Heart left ventricle (tissue), 16 donors: ENCODE data around the gene AFDN. TPM values are rescaled to one million over a fixed set of nuclear protein-coding genes. Genes with fewer than 3 reads are reported as not detected.
"Not testable (repeated sequence)": the region's sequence is repeated elsewhere in the genome, so short reads cannot be mapped to it uniquely, and the experiment has no call there.

Experiments
- ATAC-seq, 4 donors: fragments of 200-7000 bp; cut with Tn5 transposase; one replicate each; pipeline ENCODE4 v1.9.1; 2020 to 2022; ENCODE audit warnings: moderate library complexity in 4 of 4, mild to moderate bottlenecking in 3 of 4, moderate number of reproducible peaks in 1 of 4
- DNase-seq, 5 donors: peaks; one replicate each; pipeline ENCODE4 v3.0.0-alpha.2; 2020
- H3K27ac ChIP-seq, 12 donors: fragments of 200-600 bp; sonication (generic) in 4 of 12; one replicate each; pipeline versions ENCODE4 v1.5.0 to v1.8.0; 2016 to 2022; ENCODE audit warnings: mild to moderate bottlenecking in 2 of 12
- H3K27me3 ChIP-seq, 9 donors: fragments of 200-600 bp; sonication (generic) in 2 of 9; one replicate each; pipeline versions ENCODE4 v1.5.1 to v1.8.0; 2016 to 2022; ENCODE audit warnings: mild to moderate bottlenecking in 3 of 9
- H3K36me3 ChIP-seq, 9 donors: fragments of 200-600 bp; sonication (generic) in 2 of 9; one replicate each; pipeline versions ENCODE4 v1.5.0 to v1.8.0; 2018 to 2022; ENCODE audit warnings: mild to moderate bottlenecking in 2 of 9
- H3K4me1 ChIP-seq, 12 donors: fragments of 200-600 bp; sonication (generic) in 4 of 12; one replicate each; pipeline versions ENCODE4 v1.5.0 to v1.8.0; 2016 to 2022; ENCODE audit warnings: mild to moderate bottlenecking in 3 of 12
- H3K4me3 ChIP-seq, 12 donors: fragments of 200-600 bp; sonication (generic) in 4 of 12; one replicate each; pipeline versions ENCODE4 v1.5.0 to v1.8.0; 2017 to 2022; ENCODE audit warnings: mild to moderate bottlenecking in 9 of 12, moderate library complexity in 4 of 12
- H3K9me3 ChIP-seq, 12 donors: fragments of 200-600 bp; sonication (generic) in 4 of 12; one replicate each; pipeline versions ENCODE4 v1.5.0 to v1.8.0; 2016 to 2022; ENCODE audit warnings: mild to moderate bottlenecking in 1 of 12
- POLR2A ChIP-seq, 2 donors: fragments of 450-650 bp; IDR thresholded peaks; one replicate each; pipeline ENCODE4 v1.6.1; 2017; ENCODE audit warnings: antibody characterized with exemption in 2 of 2, mild to moderate bottlenecking in 2 of 2, moderate library complexity in 2 of 2
- WGBS, 4 donors: extraction: QIAGEN DNeasy Blood & Tissue Kit in 2 of 4; methylation state at CpG; one replicate each; pipeline versions ENCODE4 v1.1.5 to v1.1.7; 2013 to 2018; 5-methylcytosine and 5-hydroxymethylcytosine counted together
- intact Hi-C, 10 donors: fragments of 100-400 bp; cut with DNase I; formaldehyde crosslinking; loops; one replicate each; pipeline versions ENCODE4 v1.11.1 to v1.14.2; 2022
- polyA plus RNA-seq, 2 donors: library from polyadenylated mRNA; stranded (reverse); fragments of 200-250 nt; gene quantifications; one replicate each; pipeline ENCODE4 v1.2.3, GENCODE V29; 2013
- total RNA-seq, 9 donors: library from RNA; depleted of rRNA in 2 of 9; stranded (reverse); fragments of >200 nt in 2 of 9; fragmentation: NEBNext Ultra II Directional in 3 of 9; extraction: Animal tissue kit (Norgen Biotek cat#: 25700) in 3 of 9; gene quantifications; one replicate each; pipeline versions ENCODE4 v1.1.0 to v1.2.4, GENCODE V29; 2016 to 2023
- TF ChIP-seq, protein P1 (sequence below), 12 donors: fragments of 200-600 bp; sonication (generic) in 4 of 12; IDR thresholded peaks; one replicate each; pipeline versions ENCODE4 v1.5.0 to v1.8.0; 2018 to 2022; ENCODE audit warnings: antibody characterized with exemption in 12 of 12, mild to moderate bottlenecking in 5 of 12
- donor health status: ischemic (EF 13 %, LVEDD 7.1; RV severe dilation, severe dysfunction).
- donor health status: healthy with polysubstance abuse.
- donor health status: DM: no; HTN: yes; CAD: no.
- donor health status: DM: no; HTN: no; CAD: no.
- donor health status: ischemic (EF 25% LVEDD 6.9; RV normal size, moderate dysfunction).
- donor health status: ischemic (EF 25% LVEDD 5.7; RV mildly dilated, moderate dysfunction).
- donor health status: healthy.
- donor health status: DM: yes; HTN: yes; CAD: no.
- donor health status: ischemic (EF 35%, LVEDD 5.7; RV mildly dilated, moderate dysfunction).
- donor health status: nonischemic (EF 11% LVEDD 7.7; RV severe dilation, severe dysfunction).
- donor health status: DM: yes; HTN: yes; CAD: no.
- donor health status: PGD.
- donor health status: ischemic (EF 29% LVEDD 5.4; RV normal size, mild dysfunction).
- donor health status: nonischemic (EF 23%, LVEDD 6.1; RV moderate dilation, normal function).

The AFDN gene
- total and polyA plus RNA-seq, 11 donors: 27.6 to 100 (median 50.4) TPM

DNA sequence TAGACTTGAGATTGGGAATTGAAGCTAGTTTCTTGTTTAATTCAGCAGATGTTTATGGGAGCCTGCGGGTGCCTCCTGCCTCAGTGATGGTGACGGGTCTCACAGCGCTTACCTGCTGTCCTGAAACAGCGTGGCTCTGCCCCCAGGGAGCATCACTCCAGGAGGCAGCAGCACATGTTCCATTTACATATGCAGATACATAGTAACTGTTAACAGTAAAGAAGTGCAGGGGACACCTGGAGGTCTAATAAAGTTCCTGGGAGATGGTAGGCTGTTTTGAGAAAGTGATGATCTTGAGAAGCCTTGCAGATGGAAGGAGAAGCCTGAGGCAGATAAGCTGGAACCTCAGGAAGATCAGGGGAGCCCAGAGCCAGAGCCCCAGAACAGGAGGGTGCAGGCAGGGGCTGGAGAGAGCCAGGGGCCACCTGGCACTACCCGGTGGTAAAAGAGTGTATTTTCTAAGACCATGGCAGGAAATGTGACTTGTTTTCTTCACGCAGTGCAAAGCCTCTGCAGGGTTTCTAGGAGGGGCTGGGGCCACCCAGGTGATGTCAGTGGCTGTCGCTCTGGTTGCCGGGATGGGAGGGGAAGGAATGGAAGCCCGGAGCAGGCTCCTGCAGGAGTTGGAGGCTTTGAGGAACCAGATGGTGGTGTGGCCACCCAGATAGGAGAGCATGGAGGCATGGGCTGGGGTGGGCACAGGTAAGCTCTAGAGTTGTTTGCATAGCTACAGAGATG is 146.6 kb downstream of the AFDN start:
- no peak for TF ChIP-seq POLR2A (IDR thresholded peaks at IDR 0.05)
- TF ChIP-seq, protein P1, sequence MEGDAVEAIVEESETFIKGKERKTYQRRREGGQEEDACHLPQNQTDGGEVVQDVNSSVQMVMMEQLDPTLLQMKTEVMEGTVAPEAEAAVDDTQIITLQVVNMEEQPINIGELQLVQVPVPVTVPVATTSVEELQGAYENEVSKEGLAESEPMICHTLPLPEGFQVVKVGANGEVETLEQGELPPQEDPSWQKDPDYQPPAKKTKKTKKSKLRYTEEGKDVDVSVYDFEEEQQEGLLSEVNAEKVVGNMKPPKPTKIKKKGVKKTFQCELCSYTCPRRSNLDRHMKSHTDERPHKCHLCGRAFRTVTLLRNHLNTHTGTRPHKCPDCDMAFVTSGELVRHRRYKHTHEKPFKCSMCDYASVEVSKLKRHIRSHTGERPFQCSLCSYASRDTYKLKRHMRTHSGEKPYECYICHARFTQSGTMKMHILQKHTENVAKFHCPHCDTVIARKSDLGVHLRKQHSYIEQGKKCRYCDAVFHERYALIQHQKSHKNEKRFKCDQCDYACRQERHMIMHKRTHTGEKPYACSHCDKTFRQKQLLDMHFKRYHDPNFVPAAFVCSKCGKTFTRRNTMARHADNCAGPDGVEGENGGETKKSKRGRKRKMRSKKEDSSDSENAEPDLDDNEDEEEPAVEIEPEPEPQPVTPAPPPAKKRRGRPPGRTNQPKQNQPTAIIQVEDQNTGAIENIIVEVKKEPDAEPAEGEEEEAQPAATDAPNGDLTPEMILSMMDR (IDR thresholded peaks at IDR 0.05): no peak
- Histone ChIP-seq H3K27me3 (no peaks in the 10 kb centered on the region), H3K27ac (peak overlapping the region in 3 of 12 donors; percentile 28 to 56 (median 29)), H3K4me1 (peaks cover 0 to 21% (median 6%) of the 10 kb centered on the region in 12 donors), H3K4me3 (no peak overlapping the region), H3K9me3 (no peaks in the 10 kb centered on the region), H3K36me3 (peaks cover 0 to 38% (median 30%) of the 10 kb centered on the region in 9 donors)
- peak in 1 of 4 donors; percentile 25 for ATAC-seq
- 64 to 80% (median 76%) methylated on average over 9 of the region's 9 CpGs for WGBS, 4 donors
- DNase-seq: no peak
- intact Hi-C loops: no loop called here

DNA sequence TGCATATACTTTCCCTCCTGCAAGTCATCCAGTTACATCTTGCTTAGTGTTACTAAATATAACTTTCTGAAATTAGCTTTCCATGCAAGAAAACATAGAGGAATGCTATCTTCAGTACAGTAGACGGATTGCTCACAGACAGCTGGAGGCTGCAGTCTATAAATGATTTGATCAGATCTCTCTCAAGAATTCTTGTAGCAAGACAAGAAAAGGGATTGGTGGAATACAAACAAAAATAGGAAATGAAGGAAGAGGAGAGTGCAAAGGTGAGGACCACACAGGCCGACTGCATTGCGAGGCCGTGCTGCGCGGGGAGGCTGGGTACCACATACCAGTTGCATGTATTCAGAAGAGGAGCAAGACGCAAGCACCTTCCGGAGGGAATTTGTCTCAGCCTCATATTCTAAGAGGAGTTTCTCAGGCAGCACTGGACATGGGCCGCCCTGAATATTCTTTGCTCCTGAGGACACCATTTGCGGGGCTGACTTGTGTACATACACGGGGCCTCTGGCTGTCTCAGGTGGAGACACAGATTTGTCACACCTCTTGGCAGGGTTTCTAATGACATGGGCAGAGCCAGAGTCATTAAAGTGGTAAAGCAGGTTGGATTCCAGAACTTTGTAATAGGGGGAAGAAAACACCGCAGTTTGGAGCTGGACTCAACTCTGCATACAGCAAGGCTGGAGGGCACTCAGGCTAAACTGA is 148.1 kb downstream of the AFDN start:
- H3K36me3 ChIP-seq: peaks cover 0 to 24% (median 18%) of the 10 kb centered on the region in 9 donors
- H3K27ac ChIP-seq: no peak overlapping the region
- intact Hi-C loops: no loop called here
- no peak overlapping the region for H3K4me3 ChIP-seq
- no peak for TF ChIP-seq POLR2A (IDR thresholded peaks at IDR 0.05)
- TF ChIP-seq, protein P1 (IDR thresholded peaks at IDR 0.05): no peak
- H3K9me3 ChIP-seq: no peaks in the 10 kb centered on the region
- no peak for DNase-seq
- no peaks in the 10 kb centered on the region for H3K27me3 ChIP-seq
- H3K4me1 ChIP-seq: peaks cover 0 to 21% (median 5%) of the 10 kb centered on the region in 12 donors
- ATAC-seq: peak in 3 of 4 donors; percentile 6 to 38 (median 25)
- 56 to 73% (median 64%) methylated on average over 12 of the region's 12 CpGs for WGBS, 4 donors

DNA sequence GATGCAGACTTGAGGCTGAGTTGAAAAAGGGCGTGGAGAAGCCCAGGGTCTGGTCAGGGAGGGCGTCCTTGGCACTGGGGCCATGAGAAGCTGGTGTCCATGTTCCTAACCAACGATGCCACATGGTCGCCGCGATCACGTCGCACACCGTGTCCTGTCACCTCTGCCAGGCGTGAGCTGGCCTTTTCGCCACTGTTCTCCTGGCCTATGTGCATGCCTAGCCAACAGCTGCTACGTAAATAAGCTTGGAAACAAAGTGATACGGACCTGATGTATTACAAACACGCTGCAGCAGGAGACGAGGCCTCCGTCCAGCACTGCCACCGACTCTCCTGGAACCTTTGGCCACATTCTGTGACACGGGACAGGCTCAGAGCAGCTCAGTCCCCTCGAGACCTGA is 148.7 kb downstream of the AFDN start:
- intact Hi-C loops: no loop called here
- TF ChIP-seq, protein P1 (IDR thresholded peaks at IDR 0.05): no peak
- TF ChIP-seq POLR2A (IDR thresholded peaks at IDR 0.05): no peak
- Histone ChIP-seq H3K27ac (no peak overlapping the region), H3K27me3 (no peaks in the 10 kb centered on the region), H3K36me3 (peaks cover 0 to 17% (median 12%) of the 10 kb centered on the region in 9 donors), H3K9me3 (no peaks in the 10 kb centered on the region), H3K4me3 (no peak overlapping the region), H3K4me1 (peaks cover 0 to 21% (median 5%) of the 10 kb centered on the region in 12 donors)
- ATAC-seq: no peak
- WGBS, 4 donors: 89 to 96% (median 92%) methylated on average over 19 of the region's 19 CpGs
- no peak for DNase-seq

- H3K27me3 ChIP-seq, H3K36me3 ChIP-seq, H3K9me3 ChIP-seq, H3K4me3 ChIP-seq, intact Hi-C loops, DNase-seq, ATAC-seq, H3K27ac ChIP-seq: not testable (repeated sequence)
- H3K4me1 ChIP-seq: peaks cover 0 to 27% (median 7%) of the 10 kb centered on the region in 12 donors
Observed at GRCh38 chr6:167976116-167976657, 149.5 kb downstream of the AFDN start.
